GM12801 (cell line): Measurements from ENCODE around the gene REV1.

Experiments used
- CTCF ChIP-seq: IDR thresholded peaks from one replicate; pipeline ENCODE4 v1.5.1; 2011; ENCODE audit warnings: control low read depth; ENCODE audit not compliant: insufficient read length; ENCODE audit errors: extremely low read depth

Gene REV1

GRCh38 chr2:99439971-99440505 is 49.8 kb downstream of the REV1 start:
- TF ChIP-seq CTCF = no peak

GRCh38 chr2:99436874-99437273 is 52.9 kb downstream of the REV1 start:
- no peak for TF ChIP-seq CTCF

GRCh38 chr2:99433340-99433739 is 56.5 kb downstream of the REV1 start:
- no peak for TF ChIP-seq CTCF

GRCh38 chr2:99431587-99432275 is 58.1 kb downstream of the REV1 start:
- TF ChIP-seq CTCF = no peak

GRCh38 chr2:99430614-99431291 is 59.1 kb downstream of the REV1 start:
- TF ChIP-seq CTCF = no peak

GRCh38 chr2:99425022-99425421 is 64.8 kb downstream of the REV1 start:
- TF ChIP-seq CTCF = no peak

- no peak for TF ChIP-seq CTCF
These were observed 65.4 kb downstream of the REV1 start for GRCh38 chr2:99424371-99424770.
